Chondrocyte (in vitro differentiated cells): ENCODE data around the gene TFR2. TPM values are rescaled to one million over a fixed set of nuclear protein-coding genes. Genes with fewer than 3 reads are reported as not detected.
A peak's percentile ranks its signal among the peaks of the same experiment; 100 is the strongest.

ENCODE experiments used
- DNase-seq: peaks from one replicate; pipeline ENCODE4 v3.0.0; 2021; ENCODE audit warnings: mixed read lengths, low spot score
- H3K27ac Mint-ChIP-seq: one replicate; pipeline ENCODE4 v1.8.0; 2021; ENCODE audit warnings: mild to moderate bottlenecking, moderate library complexity, mixed read lengths; ENCODE audit not compliant: unreplicated experiment
- H3K27me3 Mint-ChIP-seq: 2 replicates; pipeline ENCODE4 v1.8.0; 2021; ENCODE audit warnings: low read depth, mixed read lengths
- H3K36me3 Mint-ChIP-seq: 2 replicates; pipeline ENCODE4 v1.8.0; 2021; ENCODE audit warnings: low read depth, mixed read lengths
- H3K4me1 Mint-ChIP-seq: 2 replicates; pipeline ENCODE4 v1.8.0; 2021; ENCODE audit warnings: low read depth, mild to moderate bottlenecking, mixed read lengths
- H3K4me3 Mint-ChIP-seq: one replicate; pipeline ENCODE4 v1.8.0; 2021; ENCODE audit warnings: mild to moderate bottlenecking, moderate library complexity, mixed read lengths; ENCODE audit not compliant: unreplicated experiment
- H3K9me3 Mint-ChIP-seq: 2 replicates; pipeline ENCODE4 v1.8.0; 2021; ENCODE audit warnings: low read depth, mixed read lengths
- total RNA-seq: library from RNA; stranded (reverse); gene quantifications from 3 replicates; pipeline ENCODE4 v1.2.1, GENCODE V29; 2021
- TF ChIP-seq, protein P1 (sequence below): fragments of 200-600 bp; sonication (generic); IDR thresholded peaks from 2 replicates; pipeline ENCODE4 v1.5.0; 2021; ENCODE audit warnings: antibody characterized with exemption, mild to moderate bottlenecking, moderate library complexity

Gene TFR2
- total RNA-seq, 1 donor from 2014 or later: 2.1 TPM

DNA sequence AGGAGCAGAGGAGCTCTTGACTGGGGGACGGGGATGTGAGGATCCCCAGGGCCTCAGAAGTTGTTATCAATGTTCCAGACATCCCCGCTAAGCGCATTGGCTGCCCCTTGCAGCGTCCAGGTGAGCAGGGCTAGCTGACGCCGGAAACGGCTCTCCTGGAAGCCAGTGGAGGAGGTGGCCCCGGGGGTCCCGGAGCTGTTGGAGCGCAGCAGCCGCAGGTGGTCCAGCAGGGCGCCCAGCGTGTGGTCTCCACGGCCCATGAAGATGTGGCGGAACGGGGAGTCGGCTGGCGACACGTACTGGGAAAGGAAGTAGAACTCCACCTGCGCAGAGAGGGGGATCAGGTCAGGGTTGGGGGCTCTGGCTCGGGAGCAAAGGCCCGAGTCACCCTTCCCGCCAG, 20.5 kb downstream of the TFR2 start:
- Mint-ChIP-seq H3K36me3 (peaks cover 6% of the 10 kb centered on the region), H3K27me3 (no peaks in the 10 kb centered on the region), H3K27ac (no peak overlapping the region), H3K9me3 (no peaks in the 10 kb centered on the region), H3K4me1 (peaks cover under 1% of the 10 kb centered on the region), H3K4me3 (no peak overlapping the region)
- TF ChIP-seq, protein P1, sequence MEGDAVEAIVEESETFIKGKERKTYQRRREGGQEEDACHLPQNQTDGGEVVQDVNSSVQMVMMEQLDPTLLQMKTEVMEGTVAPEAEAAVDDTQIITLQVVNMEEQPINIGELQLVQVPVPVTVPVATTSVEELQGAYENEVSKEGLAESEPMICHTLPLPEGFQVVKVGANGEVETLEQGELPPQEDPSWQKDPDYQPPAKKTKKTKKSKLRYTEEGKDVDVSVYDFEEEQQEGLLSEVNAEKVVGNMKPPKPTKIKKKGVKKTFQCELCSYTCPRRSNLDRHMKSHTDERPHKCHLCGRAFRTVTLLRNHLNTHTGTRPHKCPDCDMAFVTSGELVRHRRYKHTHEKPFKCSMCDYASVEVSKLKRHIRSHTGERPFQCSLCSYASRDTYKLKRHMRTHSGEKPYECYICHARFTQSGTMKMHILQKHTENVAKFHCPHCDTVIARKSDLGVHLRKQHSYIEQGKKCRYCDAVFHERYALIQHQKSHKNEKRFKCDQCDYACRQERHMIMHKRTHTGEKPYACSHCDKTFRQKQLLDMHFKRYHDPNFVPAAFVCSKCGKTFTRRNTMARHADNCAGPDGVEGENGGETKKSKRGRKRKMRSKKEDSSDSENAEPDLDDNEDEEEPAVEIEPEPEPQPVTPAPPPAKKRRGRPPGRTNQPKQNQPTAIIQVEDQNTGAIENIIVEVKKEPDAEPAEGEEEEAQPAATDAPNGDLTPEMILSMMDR: no peak
- no peak for DNase-seq

DNA sequence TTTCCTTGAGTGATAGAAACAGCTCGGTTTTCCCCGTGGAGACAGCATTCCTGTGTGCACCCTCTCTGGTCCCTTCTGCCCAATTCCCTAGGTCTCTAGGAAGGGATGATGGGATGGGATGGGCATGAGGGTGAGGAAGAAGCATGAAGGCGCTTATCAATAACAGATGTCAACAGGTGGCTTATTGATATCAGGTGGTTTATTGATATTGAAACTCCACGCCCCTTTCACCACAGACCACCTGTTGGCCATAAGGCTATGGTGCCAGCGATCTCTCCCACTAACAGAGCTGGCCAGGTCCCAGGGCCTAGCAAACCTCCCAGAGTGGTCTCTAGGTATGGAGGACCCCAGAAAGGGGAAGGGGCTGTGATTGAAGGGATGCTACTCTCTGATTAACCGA, 21.1 kb downstream of the TFR2 start:
- no peaks in the 10 kb centered on the region for H3K27me3 Mint-ChIP-seq
- TF ChIP-seq, protein P1: no peak
- no peak overlapping the region for H3K4me3 Mint-ChIP-seq
- no peak overlapping the region for H3K27ac Mint-ChIP-seq
- peaks cover 6% of the 10 kb centered on the region for H3K36me3 Mint-ChIP-seq
- H3K4me1 Mint-ChIP-seq: no peaks in the 10 kb centered on the region
- DNase-seq: no peak
- H3K9me3 Mint-ChIP-seq: no peaks in the 10 kb centered on the region

DNA sequence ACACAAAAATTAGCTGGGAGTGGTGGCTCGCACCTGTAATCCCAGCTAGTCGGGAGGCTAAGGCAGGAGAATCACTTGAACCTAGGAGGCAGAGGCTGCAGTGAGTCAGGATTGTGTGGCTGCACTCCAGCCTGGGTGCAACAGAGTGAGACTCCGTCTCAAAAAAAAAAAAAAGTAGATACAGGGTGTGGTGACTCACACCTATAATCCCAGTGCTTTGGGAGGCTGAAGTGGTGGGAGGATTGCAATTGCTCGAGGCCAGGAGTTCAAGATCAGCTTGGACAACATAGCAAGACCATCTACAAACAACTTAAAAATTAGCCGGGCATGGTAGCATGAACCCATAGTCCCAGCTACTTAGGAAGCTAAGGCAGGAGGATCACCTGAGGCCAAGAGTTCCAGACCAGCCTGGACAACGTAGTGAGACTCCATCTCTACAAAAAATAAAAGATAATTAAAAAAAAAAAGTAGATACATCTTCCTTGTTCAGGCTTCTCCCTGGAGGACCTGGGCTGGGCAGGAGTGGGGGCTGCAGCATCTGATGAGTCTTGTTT, 27.0 kb downstream of the TFR2 start:
- Mint-ChIP-seq H3K9me3 (no peaks in the 10 kb centered on the region), H3K27ac (no peak overlapping the region), H3K36me3 (no peaks in the 10 kb centered on the region), H3K4me1 (peaks cover 14% of the 10 kb centered on the region), H3K4me3 (no peak overlapping the region), H3K27me3 (no peaks in the 10 kb centered on the region)
- no peak for DNase-seq
- TF ChIP-seq, protein P1: no peak

DNA sequence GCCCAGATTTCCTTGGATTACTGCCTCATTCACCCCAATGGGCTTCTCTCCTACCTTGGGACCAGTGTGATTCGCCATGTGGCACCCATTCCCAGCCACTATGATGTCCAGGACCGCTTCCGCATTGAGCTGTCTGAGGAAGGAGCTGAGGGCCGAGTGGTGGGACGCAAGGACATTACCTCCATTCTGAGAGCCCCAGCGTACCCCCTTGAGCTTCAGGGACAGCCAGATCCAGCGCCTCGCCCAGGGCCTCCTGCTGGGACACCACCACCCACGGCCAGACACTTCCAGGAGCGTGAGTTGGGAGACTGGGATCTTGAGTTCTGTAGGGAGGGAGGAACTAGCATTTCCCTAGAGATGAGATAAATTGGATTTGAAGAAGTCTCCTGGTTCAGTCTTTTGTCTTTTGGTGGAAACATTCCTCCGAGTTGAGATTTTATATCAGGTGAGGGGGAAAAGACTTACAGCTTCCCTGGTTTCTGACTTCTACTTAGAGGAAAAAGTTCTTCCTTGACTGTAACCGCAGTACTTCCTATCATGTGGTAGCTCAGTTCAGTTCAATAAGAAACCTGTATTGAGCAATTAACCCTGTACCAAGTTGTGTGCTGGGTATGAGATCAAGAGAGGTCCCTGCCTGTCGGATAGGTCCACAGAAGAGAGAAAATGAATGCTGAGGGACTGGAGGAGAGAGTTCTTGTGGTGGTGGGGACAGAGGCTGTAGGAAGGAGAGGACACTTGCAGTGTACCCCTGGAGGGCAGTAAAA, 27.8 kb downstream of the TFR2 start:
- no peak for DNase-seq
- H3K36me3 Mint-ChIP-seq: no peaks in the 10 kb centered on the region
- H3K27ac Mint-ChIP-seq: no peak overlapping the region
- TF ChIP-seq, protein P1: no peak
- no peaks in the 10 kb centered on the region for H3K9me3 Mint-ChIP-seq
- peaks cover 14% of the 10 kb centered on the region for H3K4me1 Mint-ChIP-seq
- H3K4me3 Mint-ChIP-seq: peak overlapping the region; percentile 95
- no peaks in the 10 kb centered on the region for H3K27me3 Mint-ChIP-seq

DNA sequence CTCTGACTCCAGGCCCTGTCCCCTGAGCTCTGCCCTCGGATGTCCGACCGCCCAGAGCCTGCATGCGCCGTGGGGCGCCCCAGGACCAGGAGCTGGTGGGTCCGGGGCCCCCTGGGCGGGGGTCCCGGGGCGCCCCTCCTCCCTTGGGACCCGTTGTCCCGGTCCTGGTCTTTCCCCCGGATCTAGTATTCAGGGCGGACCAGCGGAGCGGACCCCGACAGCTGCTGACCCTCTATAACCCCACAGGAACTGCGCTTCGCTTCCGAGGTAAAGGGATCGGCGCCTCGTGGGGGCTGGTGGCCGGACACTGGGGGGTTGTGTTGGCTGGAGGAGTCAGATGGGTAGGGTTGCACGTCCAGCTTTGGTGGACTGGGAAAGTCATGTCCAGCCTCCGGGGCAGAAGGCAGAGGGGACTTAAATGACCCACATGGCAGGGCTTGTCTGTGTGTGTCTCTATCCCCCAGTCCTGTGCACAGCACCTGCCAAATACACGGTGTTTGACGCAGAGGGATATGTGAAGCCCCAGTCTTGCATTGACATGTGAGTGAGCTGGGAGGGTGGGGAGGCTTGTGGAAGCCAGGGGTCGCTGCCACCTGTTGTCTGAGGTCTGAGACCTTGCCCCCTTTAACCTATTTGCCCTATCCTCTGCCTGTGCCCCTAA, 28.5 kb downstream of the TFR2 start:
- TF ChIP-seq, protein P1: peak; percentile 44
- Mint-ChIP-seq H3K27me3 (no peaks in the 10 kb centered on the region), H3K9me3 (no peaks in the 10 kb centered on the region), H3K36me3 (no peaks in the 10 kb centered on the region), H3K4me3 (peak overlapping the region; percentile 95), H3K27ac (no peak overlapping the region), H3K4me1 (peaks cover 14% of the 10 kb centered on the region)
- DNase-seq: no peak
